WTC11 (cell line): ENCODE results near the gene KIAA1210.

Experiments
- CTCF ChIP-seq: fragments of 200-600 bp; IDR thresholded peaks from 2 replicates; pipeline ENCODE4 v1.8.0; 2022; ENCODE audit warnings: antibody characterized with exemption
- ESRRA ChIP-seq: sonication (generic); formaldehyde crosslinking; IDR thresholded peaks from 2 replicates; pipeline ENCODE4 v1.8.1; 2022; ENCODE audit warnings: mild to moderate bottlenecking, missing genetic modification reagents, borderline replicate concordance
- NFATC4 ChIP-seq: fragments of 250-450 bp; sonication (Bioruptor Pico); IDR thresholded peaks from 2 replicates; pipeline ENCODE4 v1.9.0; 2021; ENCODE audit warnings: mild to moderate bottlenecking
- RORB ChIP-seq: fragments of 250-450 bp; sonication (Bioruptor Pico); IDR thresholded peaks from 2 replicates; pipeline ENCODE4 v1.9.0; 2021; ENCODE audit warnings: mild to moderate bottlenecking
- SP1 ChIP-seq: sonication (generic); formaldehyde crosslinking; conservative IDR thresholded peaks from 2 replicates; pipeline ENCODE4 v1.8.1; 2022; ENCODE audit warnings: missing genetic modification reagents
- USF2 ChIP-seq: sonication (generic); formaldehyde crosslinking; IDR thresholded peaks from 2 replicates; pipeline ENCODE4 v1.8.1; 2023; ENCODE audit warnings: mild to moderate bottlenecking, missing genetic modification reagents, moderate library complexity
- ZNF281 ChIP-seq: sonication (generic); formaldehyde crosslinking; IDR thresholded peaks from 2 replicates; pipeline ENCODE4 v1.8.0; 2023; ENCODE audit warnings: mild to moderate bottlenecking, missing genetic modification reagents

DNA sequence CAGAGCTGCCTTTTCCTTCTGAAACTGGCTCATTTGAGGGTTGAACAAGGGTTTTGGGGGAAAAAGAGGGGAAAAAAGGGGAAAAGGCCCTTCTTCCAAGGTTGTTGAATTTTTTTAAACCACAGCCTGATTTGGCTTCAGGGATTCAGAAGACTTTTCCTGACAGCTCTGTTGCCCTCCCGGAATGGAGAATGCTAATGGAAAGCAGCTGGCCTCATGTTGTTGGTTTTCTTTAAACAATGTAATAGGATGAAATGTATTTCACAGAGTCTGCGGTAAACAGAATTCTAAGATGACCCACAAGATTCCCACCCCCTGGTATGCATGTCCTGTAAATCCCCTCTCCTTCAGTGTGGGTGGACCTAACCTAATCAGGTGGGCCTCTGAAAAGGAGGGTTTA is 3.3 kb upstream of the KIAA1210 start:
- no peak for TF ChIP-seq RORB
- TF ChIP-seq SP1, result no peak
- TF ChIP-seq USF2 (CRISPR knock-in tag), result no peak
- TF ChIP-seq NFATC4 (CRISPR knock-in tag), result no peak
- no peak for TF ChIP-seq ZNF281 (CRISPR knock-in tag)
- no peak for TF ChIP-seq CTCF
- no peak for TF ChIP-seq ESRRA (CRISPR knock-in tag)
